Fibroblast of lung (primary cell): Measurements from ENCODE around the gene UBE2G1. TPM values are rescaled to one million over a fixed set of nuclear protein-coding genes. Genes with fewer than 3 reads are reported as not detected.

Experiments used
- DNase-seq, 2 donors: peaks; one replicate each; pipeline versions ENCODE4 v3.0.0 to v3.0.0-alpha.2; 2010; ENCODE audit warnings: low read depth in 2 of 2
- H2AFZ ChIP-seq: 2 replicates; pipeline ENCODE4 v1.5.1; 2012; ENCODE audit warnings: low read length, control low read depth, inconsistent platforms
- H3K27ac ChIP-seq: 2 replicates; pipeline ENCODE4 v1.5.1; 2011; ENCODE audit warnings: low read length, control low read depth; ENCODE audit not compliant: insufficient read depth
- H3K27me3 ChIP-seq: 2 replicates; pipeline ENCODE4 v1.5.1; 2011; ENCODE audit warnings: mild to moderate bottlenecking, low read length; ENCODE audit not compliant: control insufficient read depth, insufficient read depth
- H3K36me3 ChIP-seq: 2 replicates; pipeline ENCODE4 v1.5.1; 2011; ENCODE audit warnings: low read length; ENCODE audit not compliant: control insufficient read depth, insufficient read depth
- H3K4me1 ChIP-seq: 2 replicates; pipeline ENCODE4 v1.5.1; 2011; ENCODE audit warnings: low read length; ENCODE audit not compliant: control insufficient read depth, insufficient read depth; ENCODE audit errors: extremely low read depth
- H3K4me2 ChIP-seq: 2 replicates; pipeline ENCODE4 v1.5.1; 2011; ENCODE audit warnings: low read length, control low read depth; ENCODE audit not compliant: insufficient read depth; ENCODE audit errors: extremely low read depth
- H3K4me3 ChIP-seq, 4 experiments: fragments of 200-600 bp in 1 of 4; sonication (generic) in 1 of 4; replicated peaks in 1 of 4; 2 replicates each; pipeline ENCODE4 v1.5.1; 2011 to 2016; ENCODE audit warnings: low read length in 4 of 4, low read depth in 3 of 4, mild to moderate bottlenecking in 3 of 4, control low read depth in 2 of 4, inconsistent platforms in 1 of 4, mixed read lengths in 1 of 4; ENCODE audit not compliant: insufficient read depth in 1 of 4; ENCODE audit errors: control extremely low read depth in 1 of 4
- H3K79me2 ChIP-seq: 2 replicates; pipeline ENCODE4 v1.5.1; 2012; ENCODE audit warnings: mild to moderate bottlenecking, low read length, inconsistent platforms; ENCODE audit not compliant: control insufficient read depth, insufficient read depth
- H3K9ac ChIP-seq: 2 replicates; pipeline ENCODE4 v1.5.1; 2011; ENCODE audit warnings: mild to moderate bottlenecking, low read length, control low read depth; ENCODE audit not compliant: insufficient read depth
- H3K9me3 ChIP-seq: 2 replicates; pipeline ENCODE4 v1.5.1; 2012; ENCODE audit warnings: low read depth, low read length; ENCODE audit not compliant: control insufficient read depth, insufficient read depth
- H4K20me1 ChIP-seq: 2 replicates; pipeline ENCODE4 v1.5.1; 2011; ENCODE audit warnings: low read length; ENCODE audit not compliant: control insufficient read depth, insufficient read depth; ENCODE audit errors: extremely low read depth
- CTCF ChIP-seq, 2 donors: IDR thresholded peaks in 1 of 2; conservative IDR thresholded peaks in 1 of 2; 1 replicate in 1 of 2; 2 replicates in 1 of 2; pipeline ENCODE4 v1.5.1; 2011 to 2012; ENCODE audit warnings: low read length in 2 of 2, control low read depth in 1 of 2, inconsistent platforms in 1 of 2, low read depth in 1 of 2, mild to moderate bottlenecking in 1 of 2
- EZH2 ChIP-seq: IDR thresholded peaks from 2 replicates; pipeline ENCODE4 v1.5.1; 2012; ENCODE audit warnings: low read length, control low read depth, mild to moderate bottlenecking; ENCODE audit errors: missing control alignments
- polyA plus RNA-seq, 2 donors: library from polyadenylated mRNA; depleted of rRNA in 1 of 2; stranded (reverse) in 1 of 2; unstranded in 1 of 2; fragments of >200 nt; gene quantifications; 2 replicates each; pipeline ENCODE4 v1.2.1, GENCODE V29; 2011 to 2012; ENCODE audit warnings: missing spikeins in 1 of 2
- total RNA-seq: library from RNA; depleted of rRNA; stranded (reverse); fragments of >200 nt; gene quantifications from 2 replicates; pipeline ENCODE4 v1.2.1, GENCODE V29; 2014

UBE2G1 gene
- total and polyA plus RNA-seq, 2 donors (not counting 1 experiment from before 2014, with no cell fraction given) = 30.7 to 48.4 TPM

GRCh38 chr17:4319221-4319620 lies 47.3 kb downstream of the UBE2G1 start:
- Histone ChIP-seq H3K79me2 (peaks cover 74% of the 10 kb centered on the region), H3K36me3 (no peaks in the 10 kb centered on the region), H3K4me1 (peaks cover 9% of the 10 kb centered on the region), H2AFZ (no peak overlapping the region), H3K9me3 (no peaks in the 10 kb centered on the region), H3K4me3 (no peak overlapping the region), H3K27ac (no peak overlapping the region), H3K9ac (no peak overlapping the region), H3K27me3 (no peaks in the 10 kb centered on the region), H3K4me2 (no peak overlapping the region), H4K20me1 (no peaks in the 10 kb centered on the region)
- TF ChIP-seq EZH2 = no peak
- no peak for TF ChIP-seq CTCF (conservative IDR thresholded peaks at IDR 0.05 in 1 of 2, IDR thresholded peaks at IDR 0.05 in 1 of 2; ENCODE audit: low read depth in 1 of 2, low read length in 2 of 2)
- DNase-seq = no peak

GRCh38 chr17:4318596-4318995 lies 47.9 kb downstream of the UBE2G1 start:
- no peaks in the 10 kb centered on the region for H3K27me3 ChIP-seq

DNA sequence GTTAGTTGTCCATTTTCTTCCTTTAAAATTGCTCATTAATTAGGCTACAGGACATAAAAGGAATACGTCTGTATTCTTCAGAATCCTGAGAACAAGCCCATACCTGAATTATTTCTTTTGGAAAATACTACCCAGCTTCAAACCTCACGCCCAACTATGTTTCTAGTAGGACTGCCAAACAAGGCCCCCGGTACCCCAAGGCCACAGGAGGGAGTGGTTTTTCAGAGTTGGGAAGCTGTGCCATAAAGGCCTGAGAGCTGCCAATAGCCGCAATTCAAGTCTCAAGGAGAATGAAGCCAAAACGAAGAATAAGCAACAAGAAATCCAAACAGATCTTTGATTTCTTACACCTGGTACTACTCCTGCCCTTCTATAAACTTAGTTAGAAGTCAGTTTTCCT lies 48.3 kb downstream of the UBE2G1 start:
- no peaks in the 10 kb centered on the region for H4K20me1 ChIP-seq
- H3K9ac ChIP-seq = no peak overlapping the region
- no peaks in the 10 kb centered on the region for H3K9me3 ChIP-seq
- peak overlapping the region; percentile 48 for H3K4me2 ChIP-seq
- peaks cover 9% of the 10 kb centered on the region for H3K4me1 ChIP-seq
- no peaks in the 10 kb centered on the region for H3K27me3 ChIP-seq
- H3K79me2 ChIP-seq = peaks cover 73% of the 10 kb centered on the region
- no peak for DNase-seq
- H3K27ac ChIP-seq = peak overlapping the region; percentile 5
- H3K36me3 ChIP-seq = no peaks in the 10 kb centered on the region
- no peak overlapping the region for H2AFZ ChIP-seq
- TF ChIP-seq CTCF (conservative IDR thresholded peaks at IDR 0.05 in 1 of 2, IDR thresholded peaks at IDR 0.05 in 1 of 2; ENCODE audit: low read depth in 1 of 2, low read length in 2 of 2) = no peak
- no peak for TF ChIP-seq EZH2
- no peak overlapping the region for H3K4me3 ChIP-seq

More at GRCh38 chr17:4318596-4318995, 47.9 kb downstream of the UBE2G1 start:
- DNase-seq = no peak
- Histone ChIP-seq H2AFZ (no peak overlapping the region), H3K9me3 (no peaks in the 10 kb centered on the region), H3K4me1 (peaks cover 9% of the 10 kb centered on the region), H3K9ac (no peak overlapping the region), H3K4me3 (no peak overlapping the region), H3K27ac (no peak overlapping the region), H3K79me2 (peaks cover 74% of the 10 kb centered on the region), H4K20me1 (no peaks in the 10 kb centered on the region), H3K4me2 (peak overlapping the region; percentile 48), H3K36me3 (no peaks in the 10 kb centered on the region)
- TF ChIP-seq CTCF (conservative IDR thresholded peaks at IDR 0.05 in 1 of 2, IDR thresholded peaks at IDR 0.05 in 1 of 2; ENCODE audit: low read depth in 1 of 2, low read length in 2 of 2) (no peak), EZH2 (no peak)
